Posterior cingulate gyrus (tissue), 11 donors: ENCODE results near the gene SETX.

ENCODE experiments used
- DNase-seq, 10 donors: peaks; one replicate each; pipeline versions ENCODE4 v3.0.0 to v3.0.0-alpha.2; 2020 to 2021; ENCODE audit warnings: mixed read lengths in 3 of 10
- intact Hi-C: fragments of 100-400 bp; cut with DNase I; formaldehyde crosslinking; loops from one replicate; pipeline ENCODE4 v1.15.1; 2023

SETX gene

DNA sequence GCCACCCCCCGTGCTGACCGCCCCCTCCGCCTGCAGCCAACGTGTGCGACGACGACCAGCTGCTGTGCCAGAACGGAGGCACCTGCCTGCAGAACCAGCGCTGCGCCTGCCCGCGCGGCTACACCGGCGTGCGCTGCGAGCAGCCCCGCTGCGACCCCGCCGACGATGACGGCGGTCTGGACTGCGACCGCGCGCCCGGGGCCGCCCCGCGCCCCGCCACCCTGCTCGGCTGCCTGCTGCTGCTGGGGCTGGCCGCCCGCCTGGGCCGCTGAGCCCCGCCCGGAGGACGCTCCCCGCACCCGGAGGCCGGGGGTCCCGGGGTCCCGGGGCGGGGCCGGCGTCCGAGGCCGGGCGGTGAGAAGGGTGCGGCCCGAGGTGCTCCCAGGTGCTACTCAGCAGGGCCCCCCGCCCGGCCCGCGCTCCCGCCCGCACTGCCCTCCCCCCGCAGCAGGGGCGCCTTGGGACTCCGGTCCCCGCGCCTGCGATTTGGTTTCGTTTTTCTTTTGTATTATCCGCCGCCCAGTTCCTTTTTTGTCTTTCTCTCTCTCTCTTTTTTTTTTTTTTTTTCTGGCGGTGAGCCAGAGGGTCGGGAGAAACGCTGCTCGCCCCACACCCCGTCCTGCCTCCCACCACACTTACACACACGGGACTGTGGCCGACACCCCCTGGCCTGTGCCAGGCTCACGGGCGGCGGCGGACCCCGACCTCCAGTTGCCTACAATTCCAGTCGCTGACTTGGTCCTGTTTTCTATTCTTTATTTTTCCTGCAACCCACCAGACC is 112.8 kb downstream of the SETX start:
- intact Hi-C loops = no loop called here
- DNase-seq = peak in 2 of 10 donors; percentile 72 to 86

- intact Hi-C loops = no loop called here
- DNase-seq = peak in 1 of 10 donors; percentile 77
Measured at GRCh38 chr9:132241483-132241839, 113.3 kb downstream of the SETX start.

DNA sequence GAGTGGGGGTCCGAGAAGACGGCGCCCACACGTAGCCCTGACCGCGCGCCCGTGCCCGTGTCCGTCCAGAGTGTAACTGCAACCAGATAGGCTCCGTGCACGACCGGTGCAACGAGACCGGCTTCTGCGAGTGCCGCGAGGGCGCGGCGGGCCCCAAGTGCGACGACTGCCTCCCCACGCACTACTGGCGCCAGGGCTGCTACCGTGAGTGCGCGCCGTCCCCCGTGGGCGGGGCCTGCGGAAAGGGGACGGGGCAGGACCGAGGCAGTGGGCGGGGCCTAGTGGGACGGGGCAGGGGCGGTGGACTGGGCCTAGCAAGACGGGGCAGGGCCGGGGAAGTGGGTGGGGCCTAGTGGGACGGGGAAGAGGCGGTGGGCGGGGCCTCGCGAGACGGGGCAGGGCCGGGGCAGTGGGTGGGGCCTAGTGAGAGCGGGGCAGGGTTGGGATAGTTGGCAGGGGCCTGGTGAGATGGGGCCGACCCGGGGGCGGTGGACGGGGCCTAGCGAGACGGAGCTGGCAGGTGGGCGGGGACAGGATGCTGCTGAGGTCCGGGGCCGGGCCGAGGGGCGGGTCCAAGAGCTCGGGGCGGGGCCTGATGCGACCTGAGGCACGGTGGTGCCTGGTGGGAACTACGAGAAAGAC is 113.8 kb downstream of the SETX start:
- peak; percentile 79 to 99 (median 93) for DNase-seq

DNA sequence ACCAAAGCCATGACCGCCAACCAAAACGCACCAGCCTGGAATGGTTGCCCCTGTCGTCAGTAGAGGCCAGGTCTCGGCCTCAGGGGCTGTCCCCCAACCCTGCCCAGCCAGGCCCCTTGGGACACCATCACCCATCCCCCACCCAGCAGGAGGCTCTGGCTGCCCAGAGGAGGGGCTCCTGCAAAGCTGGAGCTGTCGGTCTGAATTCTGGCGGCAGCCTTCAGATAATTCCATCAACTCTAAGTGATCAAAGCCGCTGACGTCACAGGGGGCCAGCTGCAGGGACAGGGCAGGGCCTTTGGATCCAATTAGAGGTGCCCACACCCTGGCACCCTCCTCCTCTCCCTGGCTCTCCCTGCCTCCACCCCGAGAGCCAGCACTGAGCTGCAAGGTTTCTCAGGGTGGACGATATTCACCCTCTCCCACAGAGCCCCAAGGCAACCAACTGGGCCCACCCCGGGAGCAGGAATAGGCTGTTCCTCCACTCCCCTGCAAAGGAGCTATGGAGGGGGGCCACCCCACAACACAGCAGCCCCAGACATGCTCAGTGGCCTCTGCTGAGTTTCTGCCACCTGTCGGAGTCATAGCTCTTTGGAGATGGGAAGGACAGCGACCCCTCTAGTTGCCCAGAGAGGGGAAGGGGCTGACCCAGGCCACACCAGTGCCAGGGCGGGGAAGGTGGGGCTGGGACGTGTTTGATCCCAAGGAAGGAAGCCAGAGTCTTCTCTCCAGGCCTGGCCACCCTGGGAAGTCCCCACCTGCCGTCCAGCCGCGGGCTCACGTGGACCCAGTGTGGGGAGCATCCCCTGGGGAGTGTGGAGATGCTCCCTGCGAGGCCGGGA is 114.6 kb downstream of the SETX start:
- peak in 3 of 10 donors; percentile 47 to 86 (median 80) for DNase-seq
- intact Hi-C loops = loop anchor here (10.0 kb wide), 1 partner anchor 165 kb away; the partner anchor contains the start of gene MED27

More for the DNA sequence above, 113.8 kb downstream of the SETX start:
- intact Hi-C loops = no loop called here

GRCh38 chr9:132239518-132239917 is 115.3 kb downstream of the SETX start:
- peak in 3 of 10 donors; percentile 62 to 65 (median 64) for DNase-seq
- intact Hi-C loops = loop anchor here (10.0 kb wide), 1 partner anchor 165 kb away; the partner anchor contains the start of gene MED27

- peak in 3 of 10 donors; percentile 66 to 83 (median 80) for DNase-seq
- intact Hi-C loops = loop anchor here (10.0 kb wide), 1 partner anchor 164 kb away; the partner anchor contains the start of gene MED27
Measured at GRCh38 chr9:132238992-132239391, 115.8 kb downstream of the SETX start.

- intact Hi-C loops = loop anchor here (10.0 kb wide), 1 partner anchor 163 kb away; the partner anchor contains the start of gene MED27
- DNase-seq = peak in 3 of 10 donors; percentile 59 to 77 (median 63)
Measured at GRCh38 chr9:132238026-132238972, 116.5 kb downstream of the SETX start.

GRCh38 chr9:132237481-132237880 is 117.3 kb downstream of the SETX start:
- intact Hi-C loops = loop anchor here (10.0 kb wide), 1 partner anchor 163 kb away; the partner anchor contains the start of gene MED27
- DNase-seq = peak in 2 of 10 donors; percentile 67 to 77

DNA sequence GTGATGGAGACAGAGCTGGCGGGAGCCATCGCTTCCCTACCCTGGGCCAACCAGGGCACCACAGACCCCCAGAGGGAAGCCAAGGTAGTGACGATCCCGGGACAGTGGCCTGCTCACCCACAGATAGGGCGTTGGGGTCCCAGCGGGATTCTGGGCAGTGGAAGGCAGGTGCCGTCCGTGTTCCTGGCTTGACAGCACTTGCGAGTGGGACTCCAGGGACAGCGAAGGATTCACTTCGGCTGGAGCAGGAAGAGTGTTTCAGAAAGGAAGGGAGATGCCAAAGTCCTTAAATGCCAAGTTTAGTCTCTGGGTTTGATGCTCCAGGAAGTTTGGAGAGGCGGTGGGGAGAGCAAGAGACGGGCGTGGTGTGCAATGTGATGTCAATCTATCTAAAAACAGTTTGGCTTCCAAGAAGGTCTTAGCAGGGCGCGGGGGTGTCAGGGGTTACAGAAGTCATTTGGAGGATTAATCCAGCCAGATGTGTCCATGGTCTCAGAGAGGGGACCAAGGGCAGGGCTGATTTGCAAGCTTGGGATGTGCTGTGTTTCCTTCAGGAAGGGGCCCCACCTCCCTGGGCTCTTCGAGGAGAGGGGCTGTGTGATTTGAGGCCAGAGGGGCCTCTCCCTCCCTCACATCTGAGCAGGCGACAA is 118.0 kb downstream of the SETX start:
- peak in 2 of 10 donors; percentile 62 to 73 for DNase-seq
- intact Hi-C loops = loop anchor here (1.0 to 10.0 kb wide), 3 partner anchors 67 to 474 kb away; partner anchors contain the start of gene MED27

GRCh38 chr9:132235894-132236661 is 118.7 kb downstream of the SETX start:
- intact Hi-C loops = loop anchor here (1.0 to 10.0 kb wide), 3 partner anchors 67 to 474 kb away; partner anchors contain the start of gene MED27

GRCh38 chr9:132235125-132235524 is 119.7 kb downstream of the SETX start:
- DNase-seq = no peak
- intact Hi-C loops = loop anchor here (10.0 kb wide), 1 partner anchor 160 kb away; the partner anchor contains the start of gene MED27

More at GRCh38 chr9:132235894-132236661, 118.7 kb downstream of the SETX start:
- DNase-seq = peak; percentile 65 to 97 (median 87)

DNA sequence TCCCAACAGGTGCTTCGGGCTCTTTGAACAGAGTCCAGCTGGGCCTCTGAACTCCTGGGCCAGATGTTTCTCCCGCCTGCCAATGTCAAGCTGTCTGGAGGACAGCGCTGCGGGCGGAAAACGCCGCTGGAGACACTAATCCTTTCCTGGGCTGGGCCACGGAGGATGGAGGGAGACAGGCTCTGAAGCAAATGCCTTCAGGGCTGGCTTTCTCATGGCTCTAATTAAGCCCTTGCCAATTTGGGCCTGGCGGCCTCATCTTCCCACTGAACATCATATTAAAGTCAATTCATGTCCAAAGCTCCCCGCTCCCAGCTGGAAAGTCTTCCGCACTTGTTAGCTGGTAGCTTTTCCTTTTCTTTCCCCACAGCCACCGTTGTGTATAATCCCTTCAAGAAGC is 120.3 kb downstream of the SETX start:
- intact Hi-C loops = loop anchor here (10.0 kb wide), 1 partner anchor 160 kb away; the partner anchor contains the start of gene MED27
- DNase-seq = peak in 1 of 10 donors; percentile 80

GRCh38 chr9:132233138-132233537 is 121.6 kb downstream of the SETX start:
- intact Hi-C loops = loop anchor here (10.0 kb wide), 1 partner anchor 158 kb away; the partner anchor contains the start of gene MED27
- peak in 1 of 10 donors; percentile 30 for DNase-seq

- DNase-seq = no peak
- intact Hi-C loops = loop anchor here (10.0 kb wide), 1 partner anchor 158 kb away; the partner anchor contains the start of gene MED27
Measured at GRCh38 chr9:132232522-132232921, 122.3 kb downstream of the SETX start.

GRCh38 chr9:132231019-132231701 is 123.6 kb downstream of the SETX start:
- DNase-seq = peak in 1 of 10 donors; percentile 55
- intact Hi-C loops = loop anchor here (10.0 kb wide), 1 partner anchor 156 kb away; the partner anchor contains the start of gene MED27

- no peak for DNase-seq
- intact Hi-C loops = loop anchor here (10.0 kb wide), 1 partner anchor 156 kb away; the partner anchor contains the start of gene MED27
Measured at GRCh38 chr9:132230605-132231004, 124.2 kb downstream of the SETX start.

DNA sequence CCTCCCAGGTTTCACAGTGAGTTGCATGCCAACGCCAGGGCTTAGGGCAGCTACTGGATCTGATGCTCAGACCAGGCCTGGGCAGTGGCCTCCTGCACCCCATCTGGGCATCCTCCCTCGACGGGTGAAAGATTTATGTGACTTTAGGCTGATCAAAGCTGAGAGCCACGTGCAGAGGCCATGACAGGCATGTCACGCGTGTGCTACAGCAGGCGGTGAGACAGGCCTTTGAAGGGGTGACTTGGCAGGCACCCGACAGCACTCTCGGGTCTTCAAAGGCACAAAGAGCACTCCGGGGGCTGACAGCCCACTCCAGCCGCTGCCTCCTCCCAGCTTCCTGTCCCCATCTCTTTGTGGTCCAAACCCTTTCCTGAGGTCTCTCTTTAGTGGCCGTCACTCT is 126.7 kb downstream of the SETX start:
- no peak for DNase-seq
- intact Hi-C loops = no loop called here
